H9 (cell line): ENCODE data around the gene EPHX1. TPM values are rescaled to one million over a fixed set of nuclear protein-coding genes. Genes with fewer than 3 reads are reported as not detected.

Source experiments
- DNase-seq: peaks from one replicate; pipeline ENCODE4 v3.0.0-alpha.2; 2017
- H2AFZ ChIP-seq: one replicate; pipeline ENCODE4 v1.6.1; 2013; ENCODE audit warnings: mild to moderate bottlenecking, low read length, control low read depth, moderate library complexity
- H2AK5ac ChIP-seq: 2 replicates; pipeline ENCODE4 v1.6.1; 2013; ENCODE audit warnings: low read length, control low read depth, mixed read lengths; ENCODE audit not compliant: insufficient read length
- H2BK120ac ChIP-seq: one replicate; pipeline ENCODE4 v1.6.1; 2013; ENCODE audit warnings: low read depth, mild to moderate bottlenecking, low read length, control low read depth, inconsistent platforms; ENCODE audit not compliant: poor library complexity, severe bottlenecking
- H2BK12ac ChIP-seq: 2 replicates; pipeline ENCODE4 v1.6.1; 2013; ENCODE audit warnings: low read length, control low read depth, mixed read lengths, low read depth; ENCODE audit not compliant: insufficient read length
- H2BK15ac ChIP-seq: 2 replicates; pipeline ENCODE4 v1.6.1; 2013; ENCODE audit warnings: low read depth, low read length, control low read depth
- H2BK20ac ChIP-seq: one replicate; pipeline ENCODE4 v1.6.1; 2013; ENCODE audit warnings: low read depth, mild to moderate bottlenecking, low read length, control low read depth, inconsistent platforms; ENCODE audit not compliant: poor library complexity, severe bottlenecking
- H2BK5ac ChIP-seq: 2 replicates; pipeline ENCODE4 v1.6.1; 2013; ENCODE audit warnings: low read length, control low read depth, mixed read lengths; ENCODE audit not compliant: insufficient read length
- H3K14ac ChIP-seq: 2 replicates; pipeline ENCODE4 v1.6.1; 2013; ENCODE audit warnings: low read length, control low read depth; ENCODE audit not compliant: insufficient read depth
- H3K18ac ChIP-seq: 2 replicates; pipeline ENCODE4 v1.6.1; 2013; ENCODE audit warnings: low read depth, mild to moderate bottlenecking, mixed read lengths, low read length, control low read depth; ENCODE audit not compliant: insufficient read length
- H3K23ac ChIP-seq: 2 replicates; pipeline ENCODE4 v1.6.1; 2013; ENCODE audit warnings: low read length, control low read depth, mixed read lengths, low read depth; ENCODE audit not compliant: insufficient read length
- H3K23me2 ChIP-seq: 2 replicates; pipeline ENCODE4 v1.6.1; 2013; ENCODE audit warnings: low read depth, mild to moderate bottlenecking, mixed read lengths, low read length, control low read depth; ENCODE audit not compliant: insufficient read length, poor library complexity, severe bottlenecking
- H3K27ac ChIP-seq: 2 replicates; pipeline ENCODE4 v1.5.1; 2013; ENCODE audit warnings: low read length, control low read depth, mixed read lengths, low read depth; ENCODE audit not compliant: insufficient read length
- H3K27me3 ChIP-seq: 2 replicates; pipeline ENCODE4 v1.6.1; 2013; ENCODE audit warnings: low read length, control low read depth, inconsistent platforms; ENCODE audit not compliant: insufficient read depth
- H3K4ac ChIP-seq: 2 replicates; pipeline ENCODE4 v1.6.1; 2013; ENCODE audit warnings: low read depth, mild to moderate bottlenecking, control low read depth, inconsistent platforms, low read length, moderate library complexity
- H3K4me1 ChIP-seq: 2 replicates; pipeline ENCODE4 v1.6.1; 2013; ENCODE audit warnings: low read length, control low read depth, inconsistent platforms; ENCODE audit not compliant: insufficient read depth
- H3K4me2 ChIP-seq: 2 replicates; pipeline ENCODE4 v1.6.1; 2013; ENCODE audit warnings: low read length, control low read depth, mixed read lengths; ENCODE audit not compliant: insufficient read length, insufficient read depth
- H3K56ac ChIP-seq: 2 replicates; pipeline ENCODE4 v1.6.1; 2013; ENCODE audit warnings: low read depth, mild to moderate bottlenecking, mixed read lengths, low read length, control low read depth; ENCODE audit not compliant: insufficient read length
- H3K79me1 ChIP-seq: 2 replicates; pipeline ENCODE4 v1.6.1; 2013; ENCODE audit warnings: low read depth, mild to moderate bottlenecking, moderate library complexity, low read length, control low read depth, inconsistent platforms; ENCODE audit not compliant: insufficient read depth, poor library complexity, severe bottlenecking
- H3K79me2 ChIP-seq: 2 replicates; pipeline ENCODE4 v1.6.1; 2013; ENCODE audit warnings: low read length, control low read depth, inconsistent platforms; ENCODE audit not compliant: insufficient read depth
- H3K9ac ChIP-seq: 2 replicates; pipeline ENCODE4 v1.6.1; 2013; ENCODE audit warnings: low read length, control low read depth, mixed read lengths; ENCODE audit not compliant: insufficient read length; ENCODE audit errors: extremely low read depth
- H3K9me3 ChIP-seq: one replicate; pipeline ENCODE4 v1.6.1; 2013; ENCODE audit warnings: low read depth, low read length, inconsistent platforms; ENCODE audit not compliant: control insufficient read depth
- H3T11ph ChIP-seq: one replicate; pipeline ENCODE4 v1.6.1; 2013; ENCODE audit warnings: mild to moderate bottlenecking, low read length, control low read depth, inconsistent platforms
- H4K20me1 ChIP-seq: one replicate; pipeline ENCODE4 v1.6.1; 2013; ENCODE audit not compliant: control insufficient read depth, insufficient read length, insufficient read depth
- H4K5ac ChIP-seq: 2 replicates; pipeline ENCODE4 v1.6.1; 2013; ENCODE audit warnings: low read depth, mild to moderate bottlenecking, mixed read lengths, low read length, control low read depth; ENCODE audit not compliant: insufficient read length
- H4K8ac ChIP-seq: replicated peaks from 2 replicates; pipeline ENCODE4 v1.6.1; 2013; ENCODE audit warnings: low read length, control low read depth, mixed read lengths, low read depth; ENCODE audit not compliant: insufficient read length
- H4K91ac ChIP-seq: 2 replicates; pipeline ENCODE4 v1.6.1; 2013; ENCODE audit warnings: low read depth, mild to moderate bottlenecking, moderate library complexity, mixed read lengths, low read length, control low read depth; ENCODE audit not compliant: insufficient read length
- H3K27ac Mint-ChIP-seq, 3 experiments: 2 replicates in 2 of 3; 3 replicates in 1 of 3; pipeline ENCODE4 v1.8.0; 2020 to 2021; ENCODE audit warnings: mixed read lengths in 3 of 3, mild to moderate bottlenecking in 1 of 3, moderate library complexity in 1 of 3
- H3K27me3 Mint-ChIP-seq: 2 replicates; pipeline ENCODE4 v1.8.0; 2021; ENCODE audit warnings: low read depth, mild to moderate bottlenecking, moderate library complexity, mixed read lengths
- H3K36me3 Mint-ChIP-seq, 3 experiments: 2 replicates in 2 of 3; 3 replicates in 1 of 3; pipeline ENCODE4 v1.8.0; 2020 to 2021; ENCODE audit warnings: low read depth in 3 of 3, mixed read lengths in 3 of 3; ENCODE audit not compliant: insufficient read depth in 1 of 3
- H3K4me1 Mint-ChIP-seq, 2 experiments: 2 replicates each; pipeline ENCODE4 v1.8.0; 2020; ENCODE audit warnings: mixed read lengths in 2 of 2
- H3K4me3 Mint-ChIP-seq, 2 experiments: 2 replicates in 1 of 2; 3 replicates in 1 of 2; pipeline ENCODE4 v1.8.0; 2020 to 2021; ENCODE audit warnings: mild to moderate bottlenecking in 2 of 2, mixed read lengths in 2 of 2, moderate library complexity in 1 of 2
- H3K9me3 Mint-ChIP-seq, 2 experiments: 2 replicates in 1 of 2; 3 replicates in 1 of 2; pipeline ENCODE4 v1.8.0; 2020; ENCODE audit warnings: mild to moderate bottlenecking in 2 of 2, mixed read lengths in 2 of 2, moderate library complexity in 1 of 2
- CTCF ChIP-seq: fragments of 200-600 bp; sonication (generic); conservative IDR thresholded peaks from 3 replicates; pipeline ENCODE4 v1.8.0; 2021; ENCODE audit warnings: antibody characterized with exemption, mild to moderate bottlenecking
- WGBS: extraction: QIAGEN DNeasy Blood & Tissue Kit; methylation state at CpG from one replicate; pipeline ENCODE4 v1.1.7; 2013; ENCODE audit warnings: missing lambda C conversion rate, low lambda C conversion rate, mixed read lengths; ENCODE audit not compliant: insufficient read length; ENCODE audit errors: extremely low coverage; 5-methylcytosine and 5-hydroxymethylcytosine counted together
- total RNA-seq: library from RNA; stranded (reverse); gene quantifications from 2 replicates; pipeline ENCODE4 v1.2.1, GENCODE V29; 2021

The EPHX1 gene
- total RNA-seq, 1 experiment from 2014 or later: 40.6 TPM

DNA sequence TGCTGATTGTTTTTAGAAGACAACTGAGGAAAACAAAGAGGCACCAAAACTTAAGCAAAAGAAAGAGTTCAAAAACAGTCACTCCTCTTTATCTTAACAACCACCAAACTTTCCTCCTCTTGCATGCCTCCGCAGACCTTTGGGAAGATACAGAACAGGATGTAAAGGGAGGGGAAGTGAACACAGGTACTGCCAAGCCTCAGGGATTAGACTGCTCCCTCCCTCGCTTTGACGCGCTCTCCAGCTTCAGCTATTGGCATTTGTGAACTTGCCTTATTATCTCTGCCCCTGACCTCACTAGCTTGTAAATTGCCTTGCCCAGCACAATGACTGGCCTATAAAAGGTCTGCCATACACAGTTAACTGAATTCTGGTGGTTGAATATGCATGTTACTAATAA lies 37.1 kb upstream of the EPHX1 start:
- Histone ChIP-seq H3K4me2 (no peak overlapping the region), H3K4ac (no peak overlapping the region), H2BK120ac (no peak overlapping the region), H3K18ac (no peak overlapping the region), H3K27me3 (no peaks in the 10 kb centered on the region), H2BK20ac (no peak overlapping the region), H3K56ac (no peak overlapping the region), H3K9me3 (no peaks in the 10 kb centered on the region), H2AK5ac (no peak overlapping the region), H4K8ac (no peak overlapping the region), H3K23me2 (peaks cover 5% of the 10 kb centered on the region), H3K79me1 (no peaks in the 10 kb centered on the region), H2BK12ac (no peak overlapping the region), H3K23ac (no peak overlapping the region), H4K20me1 (no peaks in the 10 kb centered on the region), H3K14ac (no peak overlapping the region), H3K4me1 (peaks cover 7% of the 10 kb centered on the region), H3K27ac (no peak overlapping the region), H4K91ac (no peak overlapping the region), H3K9ac (no peak overlapping the region), H2AFZ (no peak overlapping the region), H2BK15ac (no peak overlapping the region), H3K79me2 (no peaks in the 10 kb centered on the region), H2BK5ac (no peak overlapping the region), H3T11ph (no peak overlapping the region), H4K5ac (no peak overlapping the region)
- Mint-ChIP-seq H3K4me1 (peaks cover 45 to 47% of the 10 kb centered on the region in 2 experiments), H3K36me3 (no peaks in the 10 kb centered on the region), H3K27me3 (no peaks in the 10 kb centered on the region), H3K4me3 (no peak overlapping the region), H3K9me3 (no peaks in the 10 kb centered on the region), H3K27ac (no peak overlapping the region)
- no peak for TF ChIP-seq CTCF
- no CpG with 5 or more reads among the region's 4 CpGs for WGBS
- DNase-seq: no peak
